Ishikawa (cell line): ENCODE data around the gene CDH13.

Experiments used
- CEBPB ChIP-seq: IDR thresholded peaks from 2 replicates; pipeline ENCODE4 v1.6.1; 2012
- CREB1 ChIP-seq: IDR thresholded peaks from 2 replicates; pipeline ENCODE4 v1.6.1; 2012; ENCODE audit warnings: low read depth
- EGR1 ChIP-seq: IDR thresholded peaks from 2 replicates; pipeline ENCODE4 v1.6.1; 2012
- EP300 ChIP-seq: IDR thresholded peaks from 2 replicates; pipeline ENCODE4 v1.6.1; 2012; ENCODE audit warnings: borderline replicate concordance
- FOXM1 ChIP-seq: IDR thresholded peaks from 2 replicates; pipeline ENCODE4 v1.6.1; 2012; ENCODE audit warnings: low read depth, borderline replicate concordance
- MAX ChIP-seq: IDR thresholded peaks from 2 replicates; pipeline ENCODE4 v1.6.1; 2012
- NFIC ChIP-seq: IDR thresholded peaks from 2 replicates; pipeline ENCODE4 v1.6.1; 2012
- RAD21 ChIP-seq: IDR thresholded peaks from 2 replicates; pipeline ENCODE4 v1.6.1; 2012; ENCODE audit warnings: low read depth
- REST ChIP-seq: IDR thresholded peaks from 2 replicates; pipeline ENCODE4 v1.6.1; 2012; ENCODE audit warnings: low read depth, mild to moderate bottlenecking
- TAF1 ChIP-seq: IDR thresholded peaks from 2 replicates; pipeline ENCODE4 v1.6.1; 2012; ENCODE audit warnings: low read depth, mild to moderate bottlenecking
- TCF12 ChIP-seq: IDR thresholded peaks from 2 replicates; pipeline ENCODE4 v1.6.1; 2012; ENCODE audit warnings: low read depth
- TEAD4 ChIP-seq: IDR thresholded peaks from 2 replicates; pipeline ENCODE4 v1.6.1; 2012
- USF1 ChIP-seq: IDR thresholded peaks from 2 replicates; pipeline ENCODE4 v1.6.1; 2012
- YY1 ChIP-seq: IDR thresholded peaks from 2 replicates; pipeline ENCODE4 v1.6.1; 2012; ENCODE audit warnings: low read depth
- ZBTB7A ChIP-seq: IDR thresholded peaks from 2 replicates; pipeline ENCODE4 v1.6.1; 2012; ENCODE audit warnings: low read depth

Gene CDH13

GRCh38 chr16:83219285-83219684, 592.5 kb downstream of the CDH13 start:
- TF ChIP-seq YY1 = no peak
- no peak for TF ChIP-seq TEAD4
- TF ChIP-seq ZBTB7A = no peak
- TF ChIP-seq MAX = no peak

- TF ChIP-seq TAF1 (no peak), FOXM1 (no peak), RAD21 (no peak), NFIC (no peak), YY1 (no peak), ZBTB7A (no peak), CEBPB (no peak), CREB1 (no peak), EGR1 (no peak), TCF12 (no peak), USF1 (no peak), TEAD4 (no peak), REST (no peak), EP300 (no peak), MAX (no peak)
These were observed 593.3 kb downstream of the CDH13 start for GRCh38 chr16:83220066-83220465.

- TF ChIP-seq CEBPB (no peak), USF1 (no peak), REST (no peak), ZBTB7A (no peak), CREB1 (no peak), EP300 (no peak), EGR1 (no peak), RAD21 (no peak), YY1 (no peak), TCF12 (no peak)
These were observed 597.9 kb downstream of the CDH13 start for GRCh38 chr16:83224642-83225041.

GRCh38 chr16:83227336-83227735, 600.6 kb downstream of the CDH13 start:
- TF ChIP-seq EGR1 (no peak), NFIC (no peak), TCF12 (no peak), REST (no peak), TAF1 (no peak), CREB1 (no peak), YY1 (no peak), TEAD4 (no peak), USF1 (no peak), MAX (no peak)

GRCh38 chr16:83231729-83232128, 605.0 kb downstream of the CDH13 start:
- TF ChIP-seq TEAD4 = no peak
